BJ (cell line): ENCODE measurements around the gene MAST1. TPM values are rescaled to one million over a fixed set of nuclear protein-coding genes. Genes with fewer than 3 reads are reported as not detected.

ENCODE experiments used
- CTCF ChIA-PET: fragments of 350-600 bp; formaldehyde crosslinking; extraction: SDS; loops from one replicate; lab custom pipeline; 2021; ENCODE audit warnings: antibody characterized with exemption, inconsistent platforms; lab: Yijun Ruan, JAX
- POLR2A ChIA-PET: fragments of 300-600 bp; sonication (Branson Sonifier 250); formaldehyde crosslinking; extraction: SDS; loops from one replicate; lab custom pipeline; 2021; ENCODE audit warnings: antibody characterized with exemption; lab: Charles Lee
- DNase-seq: peaks from one replicate; pipeline ENCODE4 v3.0.0-alpha.2; 2011; ENCODE audit warnings: low read depth
- H3K27me3 ChIP-seq: 2 replicates; pipeline ENCODE4 v1.6.0; 2011; ENCODE audit warnings: low read length; ENCODE audit not compliant: control insufficient read depth, insufficient read depth
- H3K36me3 ChIP-seq: 2 replicates; pipeline ENCODE4 v1.5.1; 2011; ENCODE audit warnings: low read length; ENCODE audit not compliant: control insufficient read depth, insufficient read depth
- H3K4me3 ChIP-seq: 2 replicates; pipeline ENCODE4 v1.5.1; 2011; ENCODE audit warnings: low read depth, mild to moderate bottlenecking, control low read depth, low read length
- CTCF ChIP-seq: IDR thresholded peaks from 2 replicates; pipeline ENCODE4 v1.5.1; 2011; ENCODE audit warnings: low read depth, mild to moderate bottlenecking, control low read depth, inconsistent platforms, low read length, moderate library complexity; ENCODE audit not compliant: insufficient read depth
- polyA plus RNA-seq: library from polyadenylated mRNA; depleted of rRNA; stranded (reverse); fragments of >200 nt; gene quantifications from 2 replicates; pipeline ENCODE4 v1.2.3, GENCODE V29; 2011

The MAST1 gene
- polyA plus RNA-seq, 1 experiment = 0.25 TPM

GRCh38 chr19:12882589-12882988, 44.3 kb downstream of the MAST1 start:
- POLR2A ChIA-PET = no interaction called here
- H3K4me3 ChIP-seq = no peak overlapping the region
- CTCF ChIA-PET = interaction anchor here (1.3 to 1.7 kb wide), 2 partner anchors 10 to 35 kb away, joined by 5 to 6 read pairs; no protein-coding TSS in a partner anchor
- H3K36me3 ChIP-seq = peaks cover 4% of the 10 kb centered on the region; the same call in 1 of the 2 replicates
- TF ChIP-seq CTCF = no peak
- no peak for DNase-seq
- H3K27me3 ChIP-seq = peaks cover 7% of the 10 kb centered on the region

DNA sequence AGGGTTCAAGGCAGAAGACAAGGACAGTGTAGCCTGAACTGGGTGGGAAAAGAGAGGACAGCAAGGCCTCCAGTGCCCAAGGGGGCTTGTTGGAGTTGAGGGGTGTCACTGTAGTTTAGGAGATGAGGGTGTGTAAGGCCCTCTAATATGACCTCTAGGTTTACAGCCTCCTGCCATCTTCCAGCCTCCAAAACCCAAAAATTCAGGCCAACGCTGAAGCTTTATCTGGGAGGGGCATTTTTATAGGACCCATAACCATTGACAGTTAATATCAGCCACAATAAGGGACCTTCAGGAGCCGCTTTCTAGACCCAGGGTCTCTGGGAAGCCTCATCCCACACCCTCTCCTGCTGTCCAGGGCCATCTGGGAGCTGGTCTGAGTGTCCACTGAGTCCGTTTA, 45.9 kb downstream of the MAST1 start:
- Histone ChIP-seq H3K27me3 (peaks cover 7% of the 10 kb centered on the region), H3K36me3 (no peaks in the 10 kb centered on the region), H3K4me3 (no peak overlapping the region)
- CTCF ChIA-PET = interaction anchor here (1.4 to 1.7 kb wide), 2 partner anchors 11 to 81 kb away, joined by 4 to 5 read pairs; no protein-coding TSS in a partner anchor
- no peak for DNase-seq
- no peak for TF ChIP-seq CTCF
- POLR2A ChIA-PET = no interaction called here

DNA sequence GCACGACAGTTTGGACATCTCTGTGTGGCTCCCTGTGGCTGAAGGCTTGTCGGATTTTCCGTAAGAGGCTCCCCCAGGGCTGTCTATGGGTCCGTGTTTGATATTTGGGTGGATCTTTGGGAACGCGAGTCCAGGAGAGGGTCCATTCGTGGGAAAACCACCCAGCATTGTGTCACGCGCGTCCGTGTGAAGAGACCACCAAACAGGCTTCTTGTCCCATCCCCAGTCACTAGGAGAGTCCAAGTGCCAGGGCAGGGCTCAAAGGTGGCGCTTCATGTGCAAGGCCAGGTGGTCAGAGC, 46.3 kb downstream of the MAST1 start:
- H3K36me3 ChIP-seq = no peaks in the 10 kb centered on the region
- H3K27me3 ChIP-seq = peaks cover 7% of the 10 kb centered on the region
- no peak for DNase-seq
- POLR2A ChIA-PET = no interaction called here
- TF ChIP-seq CTCF = no peak
- CTCF ChIA-PET = interaction anchor here (0.6 to 1.4 kb wide), 4 partner anchors 14 to 81 kb away, joined by 3 to 4 read pairs (median 4); no protein-coding TSS in a partner anchor
- no peak overlapping the region for H3K4me3 ChIP-seq

DNA sequence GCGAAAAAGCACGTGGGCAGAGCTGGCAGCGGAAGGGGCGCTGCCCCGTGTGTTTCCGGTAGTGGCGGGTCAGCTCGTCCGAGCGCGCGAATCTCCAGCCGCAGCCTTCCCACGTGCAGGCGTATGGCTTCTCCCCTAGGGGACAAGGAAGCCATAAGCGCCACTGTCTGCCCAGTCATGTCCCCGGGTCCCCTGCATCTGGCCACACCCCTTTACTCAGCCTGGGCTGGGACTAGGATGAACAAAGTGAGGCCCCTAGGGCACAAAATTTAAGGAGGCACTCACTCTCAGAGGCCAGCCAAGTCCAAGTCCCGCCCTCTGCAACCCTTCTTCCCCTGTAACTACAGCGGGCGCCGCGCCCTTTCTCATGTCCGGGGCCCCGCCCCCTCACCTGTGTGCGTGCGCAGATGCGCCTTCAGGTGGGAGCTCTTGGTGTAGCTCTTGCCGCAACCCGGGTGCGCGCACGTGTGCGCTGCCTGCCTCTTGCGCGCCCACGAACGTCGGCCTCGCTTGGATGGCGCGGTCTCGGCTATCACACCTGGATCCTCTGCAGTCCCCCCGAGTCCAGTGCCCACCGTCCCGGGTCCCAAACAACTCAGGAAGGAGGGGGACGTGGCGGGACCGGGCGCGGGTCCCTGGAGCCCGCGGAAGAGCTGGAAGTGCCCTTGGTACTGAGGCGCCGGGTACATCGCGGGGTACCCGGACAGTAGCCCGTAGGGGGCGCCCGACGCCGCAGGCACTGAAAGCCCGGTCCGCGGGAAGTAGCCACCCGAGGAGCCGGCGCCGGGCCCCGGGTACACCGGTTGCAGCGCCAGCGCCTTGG, 46.8 kb downstream of the MAST1 start:
- Histone ChIP-seq H3K27me3 (peaks cover 7% of the 10 kb centered on the region), H3K4me3 (no peak overlapping the region), H3K36me3 (no peaks in the 10 kb centered on the region)
- DNase-seq = no peak
- ChIA-PET POLR2A (no interaction called here), CTCF (interaction anchor here (0.6 to 1.4 kb wide), 5 partner anchors 14 to 80 kb away, joined by 3 to 7 read pairs (median 4); no protein-coding TSS in a partner anchor)
- peak; percentile 63 for TF ChIP-seq CTCF

GRCh38 chr19:12885749-12886650, 47.7 kb downstream of the MAST1 start:
- Histone ChIP-seq H3K36me3 (no peaks in the 10 kb centered on the region), H3K27me3 (peaks cover 7% of the 10 kb centered on the region), H3K4me3 (no peak overlapping the region)
- ChIA-PET POLR2A (no interaction called here), CTCF (interaction anchor here (1.4 kb wide), 2 partner anchors 14 to 79 kb away, joined by 4 to 7 read pairs; no protein-coding TSS in a partner anchor)
- TF ChIP-seq CTCF = no peak
- DNase-seq = no peak
